ENCODE data around the gene SPNS2.

Gene SPNS2

GRCh38 chr17:4503283-4504025 lies 4.8 kb downstream of the SPNS2 start:
- Histone ChIP-seq H3K9me3 (ENCODE audit: severe bottlenecking) (no peaks in the 10 kb centered on the region), H3K27me3 (ENCODE audit: insufficient read depth, poor library complexity, severe bottlenecking) (peaks cover 19% of the 10 kb centered on the region), H3K27ac (ENCODE audit: poor library complexity, severe bottlenecking) (no peak overlapping the region)

GRCh38 chr17:4504188-4504587 lies 5.5 kb downstream of the SPNS2 start:
- DNase-seq (ENCODE audit: low spot score) (no peak), ATAC-seq (ENCODE audit: low read depth) (peak; percentile 36; the same call in 1 of the 3 replicates)
- H3K36me3 ChIP-seq (ENCODE audit: low read depth) = no peaks in the 10 kb centered on the region
- H3K27me3 ChIP-seq (ENCODE audit: insufficient read depth, poor library complexity, severe bottlenecking) = peaks cover 17% of the 10 kb centered on the region
- no peak overlapping the region for H3K27ac ChIP-seq (ENCODE audit: poor library complexity, severe bottlenecking)
- H3K4me1 ChIP-seq (ENCODE audit: insufficient read depth, poor library complexity, severe bottlenecking) = no peaks in the 10 kb centered on the region
- H3K4me3 ChIP-seq (ENCODE audit: severe bottlenecking) = no peak overlapping the region
- no peaks in the 10 kb centered on the region for H3K9me3 ChIP-seq (ENCODE audit: severe bottlenecking)
- no peak for TF ChIP-seq CTCF (IDR thresholded peaks at IDR 0.05; ENCODE audit: poor library complexity, severe bottlenecking)

More at GRCh38 chr17:4503283-4504025, 4.8 kb downstream of the SPNS2 start:
- ATAC-seq (ENCODE audit: low read depth) (no peak), DNase-seq (ENCODE audit: low spot score) (no peak)
- H3K4me1 ChIP-seq (ENCODE audit: insufficient read depth, poor library complexity, severe bottlenecking) = no peaks in the 10 kb centered on the region
- no peak for TF ChIP-seq CTCF (IDR thresholded peaks at IDR 0.05; ENCODE audit: poor library complexity, severe bottlenecking)
- H3K4me3 ChIP-seq (ENCODE audit: severe bottlenecking) = no peak overlapping the region
- no peaks in the 10 kb centered on the region for H3K36me3 ChIP-seq (ENCODE audit: low read depth)

GRCh38 chr17:4505187-4505586 lies 6.5 kb downstream of the SPNS2 start:
- peak; percentile 54 for ATAC-seq (ENCODE audit: low read depth)
- Histone ChIP-seq H3K27me3 (ENCODE audit: insufficient read depth, poor library complexity, severe bottlenecking) (peaks cover 7% of the 10 kb centered on the region), H3K36me3 (ENCODE audit: low read depth) (no peaks in the 10 kb centered on the region), H3K4me3 (ENCODE audit: severe bottlenecking) (no peak overlapping the region), H3K27ac (ENCODE audit: poor library complexity, severe bottlenecking) (no peak overlapping the region), H3K4me1 (ENCODE audit: insufficient read depth, poor library complexity, severe bottlenecking) (no peaks in the 10 kb centered on the region), H3K9me3 (ENCODE audit: severe bottlenecking) (no peaks in the 10 kb centered on the region)
- TF ChIP-seq CTCF (IDR thresholded peaks at IDR 0.05; ENCODE audit: poor library complexity, severe bottlenecking) = no peak
- no peak for DNase-seq (ENCODE audit: low spot score)

- ATAC-seq (ENCODE audit: low read depth) = no peak
Observed at GRCh38 chr17:4506175-4506813, 7.6 kb downstream of the SPNS2 start.

More at GRCh38 chr17:4506175-4506813, 7.6 kb downstream of the SPNS2 start:
- DNase-seq (ENCODE audit: low spot score) = no peak
- Histone ChIP-seq H3K4me1 (ENCODE audit: insufficient read depth, poor library complexity, severe bottlenecking) (no peaks in the 10 kb centered on the region), H3K36me3 (ENCODE audit: low read depth) (no peaks in the 10 kb centered on the region), H3K27ac (ENCODE audit: poor library complexity, severe bottlenecking) (no peak overlapping the region), H3K4me3 (ENCODE audit: severe bottlenecking) (no peak overlapping the region), H3K27me3 (ENCODE audit: insufficient read depth, poor library complexity, severe bottlenecking) (no peaks in the 10 kb centered on the region), H3K9me3 (ENCODE audit: severe bottlenecking) (no peaks in the 10 kb centered on the region)
- TF ChIP-seq CTCF (IDR thresholded peaks at IDR 0.05; ENCODE audit: poor library complexity, severe bottlenecking) = no peak
